Measurements from ENCODE around the gene ITGBL1.

GRCh38 chr13:101749584-101749983 lies 297.1 kb downstream of the ITGBL1 start:
- TF ChIP-seq STAT6 (CRISPR knock-in tag; conservative IDR thresholded peaks at IDR 0.05; ENCODE audit: low read depth) (no peak), E2F1 (CRISPR knock-in tag; IDR thresholded peaks at IDR 0.05) (no peak), CTCF (IDR thresholded peaks at IDR 0.05) (no peak), RELA (CRISPR knock-in tag; IDR thresholded peaks at IDR 0.05; ENCODE audit: borderline replicate concordance) (no peak)
